HPDE6-E6E7 (cell line): ENCODE results near the gene ZNF467.

ENCODE experiments used
- DNase-seq: peaks from one replicate; pipeline ENCODE4 v3.0.0; 2011; ENCODE audit warnings: missing footprints; ENCODE audit errors: extremely low spot score

The ZNF467 gene

DNA sequence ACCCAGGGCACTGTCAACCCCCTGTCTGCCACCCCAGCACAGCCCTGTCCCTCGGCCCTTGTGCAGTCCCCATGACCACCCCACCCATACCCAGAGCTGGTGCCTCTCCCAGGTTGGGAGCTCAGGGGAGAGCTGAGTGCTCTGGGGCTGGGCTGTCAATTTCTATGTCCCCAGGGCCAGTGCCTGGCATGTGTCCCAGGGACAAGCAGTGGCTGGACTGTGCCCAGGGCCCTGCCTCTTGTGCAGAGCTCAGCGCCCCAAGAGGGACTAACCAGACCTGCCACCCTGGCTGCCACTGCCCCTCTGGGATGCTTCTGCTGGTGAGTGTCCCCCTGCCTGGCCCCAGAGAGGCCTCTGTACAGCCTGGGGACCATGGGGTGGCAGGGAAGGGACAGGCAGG lies 35.8 kb upstream of the ZNF467 start:
- no peak for DNase-seq

DNA sequence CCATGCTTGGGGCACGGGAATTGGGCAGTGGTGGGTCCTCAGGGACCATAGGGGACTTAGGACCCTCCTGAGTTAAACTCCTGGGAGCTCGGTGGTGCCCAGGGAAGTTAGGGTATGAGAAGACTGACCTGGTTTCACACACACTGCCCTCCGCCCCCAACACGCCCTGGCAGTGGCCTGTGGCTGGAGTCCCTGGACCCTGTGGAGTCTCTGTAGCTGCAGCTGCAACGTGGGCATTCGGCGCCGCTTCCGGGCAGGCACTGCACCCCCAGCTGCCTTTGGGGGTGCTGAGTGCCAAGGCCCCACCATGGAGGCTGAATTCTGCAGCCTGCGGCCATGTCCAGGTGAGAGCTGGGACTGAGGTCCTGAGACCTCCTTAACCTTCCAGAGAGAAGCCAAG lies 34.9 kb upstream of the ZNF467 start:
- no peak for DNase-seq

DNA sequence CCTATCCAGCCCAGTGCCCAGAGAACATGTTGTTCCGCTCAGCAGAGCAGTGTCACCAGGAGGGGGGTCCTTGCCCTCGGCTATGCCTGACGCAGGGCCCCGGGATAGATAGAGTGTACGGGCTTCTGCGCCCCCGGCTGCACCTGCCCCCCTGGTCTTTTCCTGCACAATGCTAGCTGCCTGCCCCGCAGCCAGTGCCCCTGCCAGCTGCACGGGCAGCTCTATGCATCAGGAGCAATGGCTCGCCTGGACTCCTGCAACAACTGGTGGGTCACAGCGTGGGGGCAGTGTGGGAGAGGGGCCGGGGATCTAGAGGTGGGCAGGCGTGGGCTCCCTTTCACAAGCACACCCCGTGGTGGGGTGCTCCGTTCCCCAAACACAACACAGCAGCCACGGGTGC lies 33.3 kb upstream of the ZNF467 start:
- DNase-seq = no peak

DNA sequence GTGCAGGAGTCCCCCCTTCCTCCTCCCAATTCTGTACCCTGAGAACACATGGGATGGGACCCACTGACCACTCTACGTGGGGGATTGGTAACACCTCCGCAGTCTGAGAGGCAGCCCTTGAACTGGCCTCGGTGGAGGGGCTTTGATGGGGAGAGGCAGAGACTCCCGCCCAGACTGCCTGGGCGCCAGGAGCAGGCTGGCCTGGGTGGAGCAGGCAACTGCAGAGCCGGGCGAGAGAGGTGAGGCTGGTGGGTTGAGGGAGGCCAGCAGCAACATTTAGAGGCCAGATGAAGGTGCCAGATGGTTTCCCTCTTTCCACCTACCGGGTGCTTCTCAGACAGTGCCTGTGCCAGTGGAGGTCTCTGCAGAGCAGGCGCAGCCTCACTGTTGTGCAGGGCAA lies 30.7 kb upstream of the ZNF467 start:
- no peak for DNase-seq

DNA sequence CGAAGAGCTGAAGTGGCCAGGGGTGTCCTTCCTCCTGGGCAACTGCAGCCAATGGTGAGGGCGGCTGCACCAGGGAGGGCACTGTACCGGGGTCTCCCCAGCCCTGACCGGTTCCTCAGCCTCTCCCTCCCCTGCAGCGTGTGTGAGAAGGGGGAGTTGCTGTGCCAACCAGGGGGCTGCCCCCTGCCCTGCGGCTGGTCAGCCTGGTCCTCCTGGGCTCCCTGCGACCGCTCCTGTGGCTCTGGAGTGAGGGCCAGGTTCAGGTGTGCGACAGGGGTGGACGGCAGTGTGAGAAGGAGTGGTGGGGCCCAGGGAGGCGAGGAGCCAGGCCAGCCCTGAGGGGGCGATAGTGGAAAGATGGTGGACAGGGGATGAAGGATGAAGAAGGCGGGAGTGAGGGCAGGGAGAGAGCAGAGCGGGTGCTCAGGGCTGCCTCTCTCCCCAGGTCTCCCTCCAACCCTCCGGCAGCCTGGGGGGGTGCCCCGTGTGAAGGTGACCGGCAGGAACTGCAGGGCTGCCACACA lies 30.2 kb upstream of the ZNF467 start:
- no peak for DNase-seq

DNA sequence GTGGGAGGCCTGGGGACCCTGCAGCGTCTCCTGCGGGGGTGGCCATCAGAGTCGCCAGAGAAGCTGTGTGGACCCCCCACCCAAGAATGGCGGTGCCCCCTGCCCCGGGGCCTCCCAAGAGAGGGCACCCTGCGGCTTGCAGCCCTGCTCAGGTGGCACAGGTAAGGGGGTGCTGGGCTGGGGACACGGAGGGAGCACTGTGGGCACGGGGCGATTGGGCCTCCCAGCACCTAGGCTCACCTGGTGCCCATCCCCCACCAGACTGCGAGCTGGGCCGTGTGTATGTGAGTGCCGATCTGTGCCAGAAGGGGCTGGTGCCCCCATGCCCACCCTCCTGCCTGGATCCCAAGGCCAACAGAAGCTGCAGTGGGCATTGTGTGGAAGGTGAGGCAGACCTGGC lies 29.6 kb upstream of the ZNF467 start:
- no peak for DNase-seq

DNA sequence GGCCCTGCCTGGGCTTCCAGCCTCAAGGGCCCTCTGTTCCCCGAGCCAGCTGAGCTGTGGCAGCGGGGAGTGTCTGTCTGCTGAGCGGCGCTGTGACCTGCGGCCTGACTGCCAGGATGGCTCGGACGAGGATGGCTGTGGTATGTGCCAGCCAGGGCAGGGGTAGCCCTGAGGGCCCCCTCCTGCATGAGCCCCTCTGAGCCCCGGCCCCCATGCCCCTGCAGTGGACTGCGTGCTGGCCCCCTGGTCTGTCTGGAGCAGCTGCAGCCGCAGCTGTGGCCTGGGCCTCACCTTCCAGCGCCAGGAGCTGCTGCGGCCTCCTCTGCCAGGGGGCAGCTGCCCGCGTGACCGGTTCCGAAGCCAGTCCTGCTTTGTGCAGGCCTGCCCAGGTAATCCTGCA lies 28.4 kb upstream of the ZNF467 start:
- no peak for DNase-seq

DNA sequence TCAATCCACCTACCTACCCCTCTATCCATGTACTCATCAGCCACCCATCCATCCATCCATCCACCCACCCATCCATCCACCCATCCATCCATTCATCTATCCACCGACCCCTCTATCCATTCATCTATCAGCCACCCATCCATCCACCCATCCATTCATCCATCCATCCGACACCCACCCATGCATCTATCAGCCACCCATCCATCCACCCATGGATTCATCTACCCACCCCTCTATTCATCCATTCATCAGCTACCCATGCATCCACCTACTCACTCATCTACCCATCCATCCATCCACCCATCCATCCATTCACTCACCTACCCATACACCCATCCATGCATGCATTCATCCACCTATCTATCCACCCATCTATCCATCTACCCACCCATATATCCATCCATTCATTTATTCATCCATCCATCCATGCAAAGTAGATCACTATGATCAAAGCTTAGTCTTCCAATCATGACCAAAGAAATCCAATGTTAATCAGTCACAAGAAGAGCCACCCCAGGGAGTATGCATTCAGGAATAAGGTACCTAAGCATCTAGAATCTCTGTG lies 27.7 kb upstream of the ZNF467 start:
- no peak for DNase-seq

DNA sequence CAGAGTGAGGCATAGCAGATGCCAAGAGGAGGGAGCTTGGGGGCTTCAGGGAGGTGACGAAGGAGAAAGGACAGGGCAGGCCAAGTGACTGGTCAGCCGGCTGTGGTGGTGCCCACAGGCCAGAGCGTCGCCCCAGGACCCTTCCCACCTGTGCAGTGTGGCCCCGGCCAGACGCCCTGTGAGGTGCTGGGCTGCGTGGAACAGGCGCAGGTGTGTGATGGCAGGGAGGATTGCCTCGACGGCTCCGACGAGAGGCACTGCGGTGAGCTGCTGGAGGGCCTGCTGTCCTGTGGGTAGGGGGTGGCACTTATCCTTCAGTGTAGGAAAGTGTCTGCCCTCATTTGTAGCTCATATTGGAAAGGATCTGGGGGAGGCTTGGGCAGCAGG lies 26.8 kb upstream of the ZNF467 start:
- DNase-seq = no peak

DNA sequence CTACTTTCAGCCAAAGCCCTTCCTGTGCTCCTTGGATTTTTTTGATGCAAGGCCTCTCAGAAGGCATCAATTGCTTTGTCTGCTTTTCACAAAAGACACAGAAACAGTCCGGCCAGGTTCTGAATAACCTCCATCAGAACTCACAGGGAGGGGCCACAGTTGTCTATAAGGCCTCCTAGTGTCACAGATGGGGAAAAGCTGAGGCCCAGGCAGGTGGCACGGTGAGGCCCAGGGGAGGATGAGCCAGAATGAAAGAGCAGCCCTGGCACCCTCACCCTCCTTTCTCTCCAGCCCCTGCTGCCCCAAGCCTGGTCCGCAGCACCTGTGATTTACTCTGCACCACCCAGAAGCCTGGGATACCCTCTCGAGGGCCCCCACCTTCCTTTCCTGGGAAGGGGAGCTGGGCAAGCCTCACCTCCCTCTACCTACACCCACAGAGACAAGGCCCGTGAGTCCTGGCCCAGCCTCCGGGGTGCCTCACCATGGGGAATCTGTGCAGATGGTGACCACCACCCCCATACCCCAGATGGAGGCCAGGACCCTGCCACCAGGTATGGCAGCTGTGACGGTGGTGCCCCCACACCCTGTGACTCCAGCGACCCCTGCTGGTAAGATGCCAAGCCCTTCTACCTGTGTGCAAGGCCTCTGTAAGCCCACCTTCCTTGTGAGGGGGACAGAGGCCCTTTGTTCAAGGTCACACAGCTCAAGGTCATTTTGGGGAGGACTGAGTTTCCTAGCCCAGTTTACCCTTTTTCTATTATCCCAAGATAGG lies 26.2 kb upstream of the ZNF467 start:
- no peak for DNase-seq

DNA sequence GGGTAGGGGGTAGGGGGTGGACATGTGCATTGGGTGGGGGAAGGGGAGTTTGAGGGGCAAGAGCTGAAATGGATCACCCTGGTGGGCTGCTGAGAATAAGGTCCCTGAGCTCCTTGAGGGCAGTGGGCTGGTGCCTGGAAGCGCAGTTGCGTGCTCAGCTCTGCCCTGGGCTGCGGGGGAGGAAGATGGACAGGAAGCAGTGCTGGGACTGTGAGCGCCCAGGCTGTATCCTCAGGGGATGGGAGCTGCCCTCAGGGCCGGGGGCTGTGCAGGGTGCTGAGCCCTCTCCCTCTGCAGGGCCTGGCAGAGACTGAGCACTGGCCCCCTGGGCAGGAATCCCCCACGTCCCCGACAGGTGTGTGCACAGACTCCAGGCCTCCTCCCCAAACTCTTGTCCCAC lies 24.4 kb upstream of the ZNF467 start:
- DNase-seq = no peak

DNA sequence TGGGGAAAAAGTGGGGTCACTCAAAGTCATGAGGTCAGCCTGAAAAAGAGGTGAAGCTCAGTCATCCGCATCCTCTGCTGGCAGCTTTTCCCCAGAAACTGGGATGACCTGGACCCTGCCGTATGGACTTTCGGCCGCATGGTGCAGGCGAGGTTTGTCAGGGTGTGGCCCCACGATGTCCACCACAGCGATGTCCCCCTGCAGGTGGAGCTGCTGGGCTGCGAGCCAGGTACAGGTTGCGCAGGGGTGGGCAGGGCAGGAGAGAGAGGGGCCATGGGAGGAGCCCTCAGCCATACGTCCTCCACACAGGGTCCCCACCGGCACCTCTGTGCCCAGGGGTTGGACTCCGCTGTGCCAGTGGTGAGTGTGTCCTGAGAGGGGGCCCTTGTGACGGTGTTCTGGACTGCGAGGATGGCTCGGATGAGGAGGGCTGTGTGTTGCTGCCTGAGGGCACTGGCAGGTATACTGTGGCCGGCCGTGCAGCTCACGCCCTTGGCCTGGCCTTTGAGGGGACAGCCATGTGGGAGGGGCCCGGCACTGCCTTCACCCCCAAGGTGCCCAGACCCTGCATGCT lies 23.0 kb upstream of the ZNF467 start:
- DNase-seq = no peak

DNA sequence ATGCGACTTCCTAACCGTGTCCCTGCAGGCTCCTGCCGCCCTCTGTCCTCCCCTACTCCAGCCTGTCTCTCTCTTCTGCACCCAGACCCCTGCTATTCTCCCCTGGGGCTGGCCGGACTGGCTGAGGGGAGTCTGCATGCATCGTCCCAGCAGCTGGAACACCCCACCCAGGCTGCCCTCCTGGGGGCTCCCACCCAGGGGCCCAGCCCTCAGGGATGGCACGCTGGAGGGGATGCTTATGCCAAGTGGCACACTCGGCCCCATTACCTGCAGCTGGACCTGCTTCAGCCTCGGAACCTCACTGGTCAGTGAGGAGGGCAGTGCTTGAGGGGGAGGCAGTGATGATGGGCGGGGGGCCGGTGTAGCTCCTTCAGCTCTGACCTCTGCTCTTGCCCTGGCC lies 21.7 kb upstream of the ZNF467 start:
- no peak for DNase-seq

DNA sequence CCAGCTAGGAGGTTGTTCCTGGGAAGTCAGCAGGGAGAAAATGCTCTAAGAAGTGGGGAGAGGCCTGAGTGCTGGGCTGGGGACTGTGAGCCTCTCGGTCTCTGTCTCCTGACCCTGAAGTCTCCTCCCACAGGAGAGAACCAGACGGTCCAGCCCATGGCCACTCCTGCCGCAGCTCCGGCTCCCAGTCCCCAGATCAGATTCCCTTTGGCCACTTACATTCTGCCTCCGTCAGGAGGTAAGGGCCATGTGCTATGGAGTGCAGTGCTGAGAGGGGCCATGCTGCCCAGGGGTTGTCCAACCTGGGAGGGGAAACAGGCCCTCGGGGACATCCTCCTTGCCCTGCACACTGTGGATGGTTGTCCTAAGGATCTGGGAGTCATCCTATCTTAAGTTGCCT lies 21.3 kb upstream of the ZNF467 start:
- DNase-seq = no peak

DNA sequence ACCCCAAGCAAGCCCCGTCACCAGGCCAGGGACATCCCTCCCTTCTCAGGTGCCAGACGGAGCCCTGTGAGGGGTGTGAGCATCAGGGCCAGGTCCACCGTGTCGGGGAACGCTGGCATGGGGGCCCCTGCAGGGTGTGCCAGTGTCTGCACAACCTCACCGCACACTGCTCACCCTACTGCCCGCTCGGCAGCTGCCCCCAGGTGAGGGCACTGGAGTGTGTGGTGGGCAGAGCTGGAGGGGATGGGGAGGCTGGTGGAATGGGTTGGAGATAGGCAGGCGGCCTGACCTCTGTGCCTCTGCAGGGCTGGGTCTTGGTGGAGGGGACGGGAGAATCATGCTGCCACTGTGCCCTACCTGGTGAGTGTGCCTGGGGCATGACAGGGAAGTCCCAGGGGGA lies 19.9 kb upstream of the ZNF467 start:
- no peak for DNase-seq

DNA sequence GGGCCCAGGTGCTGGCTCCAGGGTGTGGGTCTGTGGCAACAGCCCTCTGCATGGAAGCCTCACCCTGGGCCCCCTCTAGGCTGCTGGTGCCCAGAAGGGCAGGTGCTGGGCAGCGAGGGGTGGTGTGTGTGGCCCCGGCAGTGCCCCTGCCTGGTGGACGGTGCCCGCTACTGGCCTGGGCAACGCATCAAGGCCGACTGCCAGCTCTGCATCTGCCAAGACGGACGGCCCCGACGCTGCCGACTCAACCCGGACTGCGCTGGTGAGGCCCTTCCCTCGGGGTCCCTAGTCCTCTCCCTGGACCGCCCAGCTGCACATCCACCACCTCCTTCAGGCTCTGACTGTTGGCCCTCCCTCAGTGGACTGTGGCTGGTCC lies 18.8 kb upstream of the ZNF467 start:
- no peak for DNase-seq

DNA sequence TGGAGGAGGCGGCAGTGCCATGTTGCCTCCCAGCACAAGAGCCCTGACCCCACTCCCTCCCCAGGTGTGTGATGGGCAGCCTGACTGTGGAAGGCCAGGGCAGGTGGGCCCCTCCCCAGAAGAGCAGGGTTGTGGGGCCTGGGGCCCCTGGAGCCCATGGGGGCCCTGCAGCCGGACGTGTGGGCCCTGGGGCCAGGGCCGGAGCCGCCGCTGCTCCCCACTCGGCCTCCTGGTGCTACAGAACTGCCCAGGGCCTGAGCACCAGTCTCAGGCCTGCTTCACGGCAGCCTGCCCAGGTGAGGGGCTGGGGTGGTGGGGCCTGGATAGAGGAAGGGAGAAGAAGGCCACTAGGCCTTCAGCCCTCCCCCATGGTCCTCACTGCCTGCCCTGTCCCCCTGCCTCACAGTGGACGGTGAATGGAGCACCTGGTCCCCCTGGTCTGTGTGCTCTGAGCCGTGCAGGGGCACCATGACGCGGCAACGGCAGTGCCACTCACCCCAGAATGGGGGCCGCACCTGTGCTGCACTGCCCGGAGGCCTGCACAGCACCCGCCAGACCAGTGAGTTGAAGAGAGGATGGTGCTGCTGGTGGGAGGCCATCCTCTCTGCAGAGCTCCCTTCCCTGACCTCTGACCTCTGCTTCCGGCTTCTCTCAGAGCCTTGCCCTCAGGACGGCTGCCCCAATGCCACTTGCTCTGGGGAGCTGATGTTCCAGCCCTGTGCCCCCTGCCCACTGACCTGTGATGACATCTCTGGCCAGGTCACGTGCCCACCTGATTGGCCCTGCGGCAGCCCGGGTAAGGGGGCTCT lies 18.2 kb upstream of the ZNF467 start:
- no peak for DNase-seq

DNA sequence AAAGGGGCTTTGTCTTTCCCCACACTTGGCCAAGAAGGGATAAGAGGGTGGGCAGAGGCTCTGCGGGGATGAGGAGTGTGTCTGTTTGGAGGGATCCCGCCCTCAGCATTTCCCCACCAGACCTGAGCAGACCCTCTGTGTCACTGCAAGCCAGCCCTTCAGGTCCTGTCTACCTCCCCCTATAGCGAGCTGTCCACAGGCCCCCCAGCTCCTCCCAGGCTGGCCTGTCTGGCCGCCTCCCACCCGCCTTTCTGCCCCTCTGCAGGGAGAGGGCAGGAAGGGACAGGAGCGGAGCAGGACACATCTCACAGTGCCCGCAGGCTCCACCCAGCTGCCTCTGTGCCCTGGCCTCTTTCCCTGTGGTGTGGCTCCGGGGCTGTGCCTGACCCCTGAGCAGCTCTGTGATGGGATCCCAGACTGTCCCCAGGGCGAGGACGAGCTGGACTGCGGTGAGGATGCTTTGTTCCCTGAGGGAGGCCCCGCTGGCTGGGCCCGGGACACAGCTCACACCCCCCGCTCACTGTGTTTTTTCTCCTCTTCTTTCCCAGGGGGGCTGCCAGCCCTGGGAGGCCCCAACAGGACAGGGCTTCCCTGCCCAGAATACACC lies 17.5 kb upstream of the ZNF467 start:
- no peak for DNase-seq

DNA sequence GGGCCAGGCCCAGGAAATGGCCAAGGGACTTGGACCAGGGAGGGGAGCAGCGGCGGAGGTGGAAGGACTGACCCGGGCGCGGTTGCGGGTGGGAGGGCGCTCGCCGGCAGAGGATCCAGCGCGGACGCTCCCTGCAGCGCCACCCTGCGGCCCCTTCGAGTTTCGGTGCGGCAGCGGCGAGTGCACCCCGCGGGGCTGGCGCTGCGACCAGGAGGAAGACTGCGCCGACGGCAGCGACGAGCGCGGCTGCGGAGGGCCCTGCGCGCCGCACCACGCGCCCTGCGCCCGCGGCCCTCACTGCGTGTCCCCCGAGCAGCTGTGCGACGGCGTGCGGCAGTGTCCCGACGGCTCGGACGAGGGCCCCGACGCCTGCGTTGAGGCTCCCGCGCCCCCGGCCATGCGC lies 16.8 kb upstream of the ZNF467 start:
- no peak for DNase-seq

DNA sequence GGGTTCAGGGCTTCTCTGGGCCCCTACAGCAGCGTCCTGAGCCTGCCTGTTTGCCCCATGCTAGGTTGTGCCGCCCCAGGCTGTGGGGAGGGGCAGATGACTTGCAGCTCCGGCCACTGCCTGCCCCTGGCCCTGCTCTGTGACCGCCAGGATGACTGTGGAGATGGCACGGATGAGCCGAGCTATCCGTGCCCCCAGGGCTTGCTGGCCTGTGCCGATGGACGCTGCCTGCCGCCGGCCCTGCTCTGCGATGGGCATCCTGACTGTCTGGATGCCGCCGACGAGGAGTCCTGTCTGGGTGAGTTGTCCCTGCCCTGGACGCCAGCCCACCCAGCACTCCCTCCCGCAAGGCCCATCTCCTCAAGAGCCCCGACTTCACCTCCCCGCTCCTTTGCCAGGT lies 15.7 kb upstream of the ZNF467 start:
- no peak for DNase-seq

DNA sequence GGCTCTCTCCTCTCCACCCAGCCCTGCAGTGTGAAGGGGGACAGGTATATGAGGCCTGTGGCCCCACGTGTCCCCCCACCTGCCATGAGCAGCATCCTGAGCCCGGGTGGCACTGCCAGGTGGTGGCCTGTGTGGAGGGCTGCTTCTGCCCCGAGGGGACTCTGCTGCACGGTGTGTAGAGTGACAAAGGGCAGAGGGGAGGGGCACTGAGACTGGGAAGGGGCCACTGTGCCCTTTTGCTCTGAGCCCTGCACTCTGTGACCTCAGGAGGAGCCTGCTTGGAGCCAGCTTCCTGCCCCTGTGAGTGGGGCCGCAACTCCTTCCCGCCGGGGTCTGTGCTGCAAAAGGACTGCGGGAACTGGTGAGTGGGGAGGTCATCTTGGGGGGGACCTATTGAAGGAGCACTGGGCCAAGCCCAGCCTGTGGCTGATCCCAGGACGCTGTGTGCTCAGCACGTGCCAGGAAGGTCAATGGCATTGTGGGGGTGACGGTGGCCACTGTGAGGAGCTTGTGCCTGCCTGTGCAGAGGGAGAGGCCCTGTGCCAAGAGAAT lies 15.0 kb upstream of the ZNF467 start:
- DNase-seq = no peak
